KBM-7 (cell line): ENCODE results near the gene KIF3C.
A peak's percentile ranks its signal among the peaks of the same experiment; 100 is the strongest.

Experiments used
- DNase-seq: peaks from one replicate; pipeline ENCODE4 v3.0.0-alpha.2; 2015
- in situ Hi-C: fragments of 300-500 bp; cut with MboI; formaldehyde crosslinking; loops from 2 replicates; pipeline ENCODE4 v1.14.3; 2020; ENCODE audit warnings: low sequenced_read_pairs, low pct_unique_long_range_greater_than_20kb, mixed read lengths

The KIF3C gene

GRCh38 chr2:25894135-25894830, 88.0 kb downstream of the KIF3C start:
- no peak for DNase-seq
- in situ Hi-C loops = no loop called here

DNA sequence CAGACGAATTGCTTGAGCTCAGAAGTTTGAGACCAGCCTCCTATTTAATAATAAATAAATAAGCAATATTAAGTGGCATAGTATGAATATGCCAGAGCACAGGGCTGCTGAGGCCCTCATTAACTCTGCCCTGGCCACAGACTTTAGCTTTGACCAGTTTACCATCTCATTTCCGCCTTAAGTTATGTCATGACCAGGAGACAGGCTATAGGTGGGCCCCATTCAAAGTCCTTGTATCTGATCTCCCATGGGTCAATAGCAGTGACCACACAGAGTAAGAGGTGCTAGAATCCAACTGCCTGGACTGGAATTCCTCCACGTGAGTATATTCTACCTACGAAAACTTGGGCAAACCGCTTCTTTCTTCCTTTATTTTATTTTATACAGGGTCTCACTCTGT, 90.6 kb downstream of the KIF3C start:
- DNase-seq = no peak
- in situ Hi-C loops = no loop called here

- in situ Hi-C loops = no loop called here
- peak; percentile 16 for DNase-seq
Measured at GRCh38 chr2:25887624-25888242, 94.6 kb downstream of the KIF3C start.

DNA sequence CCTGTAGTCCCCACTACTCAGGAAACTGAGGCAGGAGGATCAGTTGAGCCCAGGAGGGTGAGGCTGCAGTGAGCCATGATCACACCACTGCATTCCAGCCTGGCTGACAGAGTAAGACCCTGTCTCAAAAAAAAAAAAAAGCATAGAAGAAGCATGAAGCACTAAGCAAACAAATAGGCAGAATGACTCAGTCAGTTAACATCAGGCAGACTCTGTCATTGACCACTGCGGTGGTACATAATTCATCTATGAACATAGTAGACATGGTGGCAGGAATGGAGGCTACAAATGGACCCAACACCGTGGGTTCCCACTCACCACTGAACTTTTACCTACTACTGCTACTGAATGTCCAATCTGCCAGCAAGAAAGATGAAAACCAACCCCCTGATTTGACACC, 96.4 kb downstream of the KIF3C start:
- in situ Hi-C loops = no loop called here
- no peak for DNase-seq

DNA sequence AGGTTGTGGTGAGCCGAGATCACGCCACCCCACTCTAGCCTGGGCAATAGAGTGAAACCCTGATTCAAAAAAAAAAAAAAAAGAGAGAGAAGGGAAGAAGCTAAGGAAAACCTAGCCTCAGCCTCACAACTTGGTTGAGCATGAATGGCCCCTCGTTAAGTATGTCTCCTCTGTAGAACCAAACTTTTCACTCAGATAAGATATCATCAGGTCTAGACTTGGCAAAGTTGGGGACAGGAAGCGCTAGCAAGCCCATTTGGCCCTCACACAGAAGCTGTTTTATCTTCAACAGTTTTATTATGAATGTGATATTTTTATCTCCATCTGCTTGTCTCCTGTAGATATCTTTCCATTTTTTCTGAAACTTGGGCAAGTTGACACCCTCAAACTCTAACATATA, 100.5 kb downstream of the KIF3C start:
- DNase-seq = no peak
- in situ Hi-C loops = no loop called here

DNA sequence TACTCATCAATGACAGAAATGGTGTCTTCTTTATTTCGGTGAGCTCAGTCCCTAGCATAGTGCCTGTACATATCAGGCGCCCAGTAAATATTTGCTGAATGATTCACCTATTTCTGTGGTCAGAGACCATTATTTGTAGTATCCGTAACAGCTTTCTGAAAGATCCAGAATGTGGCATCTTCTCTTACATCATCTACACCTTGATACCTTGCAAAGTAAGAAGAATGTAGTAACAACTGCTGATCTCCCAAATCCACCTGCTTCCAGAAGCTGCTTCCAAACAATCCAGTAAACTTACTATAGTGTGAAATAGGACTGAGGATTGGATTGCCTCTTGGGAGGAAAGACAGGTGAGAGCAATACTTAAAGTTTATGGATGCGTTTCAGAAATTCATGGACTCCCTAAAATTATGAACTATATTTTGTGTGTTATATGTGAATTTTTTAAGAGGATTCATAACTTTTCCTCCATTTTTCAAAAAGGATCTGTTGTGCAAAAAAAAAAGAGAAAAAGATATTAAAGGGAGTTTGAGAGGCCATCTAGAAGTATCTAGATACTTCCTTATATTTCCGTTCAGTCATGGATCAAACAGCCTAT, 103.1 kb downstream of the KIF3C start:
- DNase-seq = no peak

DNA sequence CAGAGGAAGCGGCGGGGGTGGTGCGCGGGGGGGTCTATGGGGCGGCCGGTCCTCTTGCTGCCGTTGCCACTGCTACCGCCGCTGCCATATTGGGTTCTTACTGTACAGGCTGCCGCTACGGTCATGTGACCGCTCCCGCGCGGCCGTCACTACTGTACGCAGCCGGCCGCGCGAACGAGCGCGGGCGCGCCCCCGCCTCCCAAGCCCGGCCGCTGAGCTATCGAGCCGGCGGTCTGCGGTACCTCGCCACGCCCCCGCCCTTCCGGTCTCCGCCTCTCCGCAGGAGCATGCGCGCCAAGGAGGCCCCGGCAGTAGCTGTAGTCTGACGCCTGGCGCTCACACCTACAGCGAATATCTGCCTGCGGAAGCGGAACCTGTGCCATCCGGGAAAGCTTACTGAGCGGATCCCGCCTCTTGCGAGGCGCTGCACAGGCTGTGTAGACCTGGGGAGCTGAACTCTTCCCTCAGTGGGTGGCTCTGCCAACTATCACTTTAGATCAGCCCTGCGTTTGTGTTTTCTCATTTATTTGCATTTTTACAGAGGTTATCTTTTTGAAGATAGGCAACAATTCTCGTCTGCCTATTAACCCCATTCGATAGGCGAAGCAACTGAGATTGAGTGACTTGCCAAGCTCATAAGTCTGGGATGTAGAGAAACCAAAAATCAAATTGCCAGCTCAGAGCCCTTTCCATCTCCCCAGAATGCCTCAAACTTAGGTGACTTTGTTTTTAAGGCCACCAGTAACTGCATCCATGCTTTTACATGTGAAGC, 103.8 kb downstream of the KIF3C start, which contains the start of gene ASXL2:
Gene ASXL2 (minus strand): TSS at position 127 of the 772 bp plus-strand sequence. CDS start 265 bp downstream, outside the sequence.
- in situ Hi-C loops = no loop called here
- peak; percentile 98 for DNase-seq

More for the DNA sequence above, 103.1 kb downstream of the KIF3C start:
- in situ Hi-C loops = no loop called here

- DNase-seq = peak; percentile 81
- in situ Hi-C loops = no loop called here
Measured at GRCh38 chr2:25877431-25878360, 104.6 kb downstream of the KIF3C start.
